GM18870 (cell line): ENCODE data around the gene JAGN1.
A peak's percentile ranks its signal among the peaks of the same experiment; 100 is the strongest.
"Not testable (repeated sequence)": the region's sequence is repeated elsewhere in the genome, so short reads cannot be mapped to it uniquely, and the experiment has no call there.

ENCODE experiments used
- ATAC-seq: cut with Tn5 transposase; IDR thresholded peaks from one replicate; pipeline ENCODE4 v1.9.1; 2021; ENCODE audit warnings: moderate library complexity; ENCODE audit not compliant: unreplicated experiment

Gene JAGN1

DNA sequence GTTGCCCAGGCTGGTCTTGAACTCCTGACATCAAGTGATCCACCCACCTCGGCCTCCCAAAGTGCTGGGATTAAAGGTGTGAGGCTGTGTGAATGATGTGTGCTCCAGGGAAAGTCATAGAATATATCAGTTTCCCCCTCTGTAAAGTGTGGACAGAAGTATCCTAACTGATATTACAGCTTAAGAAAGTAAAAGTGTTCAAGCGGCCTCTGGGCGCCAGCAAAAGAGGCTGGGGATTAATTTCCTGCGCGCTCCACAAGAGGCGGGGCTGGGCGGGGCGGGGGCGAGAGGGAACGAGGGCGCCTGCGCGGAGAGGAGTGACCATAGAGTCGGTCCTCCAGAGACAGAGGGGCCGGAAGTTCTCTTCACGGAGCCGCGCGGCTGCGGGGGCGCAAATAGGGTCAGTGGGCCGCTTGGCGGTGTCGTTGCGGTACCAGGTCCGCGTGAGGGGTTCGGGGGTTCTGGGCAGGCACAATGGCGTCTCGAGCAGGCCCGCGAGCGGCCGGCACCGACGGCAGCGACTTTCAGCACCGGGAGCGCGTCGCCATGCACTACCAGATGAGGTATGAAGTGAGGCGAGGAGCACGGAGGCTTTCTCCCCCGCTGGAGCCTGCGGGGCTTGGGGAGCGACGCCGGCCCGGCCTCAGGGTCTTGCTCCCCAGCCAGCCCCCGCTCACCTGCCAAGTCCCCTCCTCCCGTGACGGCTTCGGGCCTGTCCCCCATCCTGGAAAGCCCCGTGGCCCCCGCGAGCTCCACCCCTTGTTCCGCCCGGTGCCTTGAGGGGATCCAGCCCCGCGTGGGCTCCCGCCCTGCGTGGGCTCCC, at the start of gene JAGN1:
Gene JAGN1, plus strand, starts transcription at position 362 of the 823 bp plus-strand sequence. Its CDS starts 113 bp downstream, at position 475.
- peak; percentile 52 for ATAC-seq

DNA sequence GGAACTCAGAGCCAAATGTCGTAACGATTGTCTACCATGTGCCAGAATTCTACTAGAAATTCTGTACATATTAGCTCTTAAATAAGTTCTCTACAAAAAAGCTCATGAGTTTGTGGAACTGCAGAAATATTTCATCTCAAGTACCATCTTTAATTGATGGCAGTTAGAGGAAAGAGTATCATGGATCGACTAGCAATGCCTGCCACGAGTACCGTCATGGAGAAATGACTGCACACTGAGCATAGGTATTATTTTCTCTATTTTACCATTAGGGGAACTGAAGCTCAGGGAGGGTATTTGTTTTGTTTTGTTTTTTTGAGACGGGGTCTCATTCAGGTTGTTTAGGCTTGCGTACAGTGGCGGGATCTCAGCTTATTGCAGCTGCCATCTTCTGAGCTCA, 49.4 kb upstream of the JAGN1 start:
- no peak for ATAC-seq

GRCh38 chr3:9843715-9844438, 46.5 kb upstream of the JAGN1 start, which contains the start of gene RPUSD3:
Gene RPUSD3 (minus strand): TSS chr3:9844008. CDS start chr3:9843990, 18 bp downstream.
- ATAC-seq = peak; percentile 91

GRCh38 chr3:9846231-9846630, 44.2 kb upstream of the JAGN1 start:
- no peak for ATAC-seq

- ATAC-seq = no peak
Measured at GRCh38 chr3:9846931-9847488, 43.4 kb upstream of the JAGN1 start.

- ATAC-seq = not testable (repeated sequence)
Measured at GRCh38 chr3:9847870-9848269, 42.5 kb upstream of the JAGN1 start.

- not testable (repeated sequence) for ATAC-seq
Measured at GRCh38 chr3:9848860-9849259, 41.5 kb upstream of the JAGN1 start.

GRCh38 chr3:9851383-9851782, 39.0 kb upstream of the JAGN1 start:
- ATAC-seq = not testable (repeated sequence)

- not testable (repeated sequence) for ATAC-seq
Measured at GRCh38 chr3:9851926-9852325, 38.5 kb upstream of the JAGN1 start.

- no peak for ATAC-seq
Measured at GRCh38 chr3:9852528-9852927, 37.9 kb upstream of the JAGN1 start.

DNA sequence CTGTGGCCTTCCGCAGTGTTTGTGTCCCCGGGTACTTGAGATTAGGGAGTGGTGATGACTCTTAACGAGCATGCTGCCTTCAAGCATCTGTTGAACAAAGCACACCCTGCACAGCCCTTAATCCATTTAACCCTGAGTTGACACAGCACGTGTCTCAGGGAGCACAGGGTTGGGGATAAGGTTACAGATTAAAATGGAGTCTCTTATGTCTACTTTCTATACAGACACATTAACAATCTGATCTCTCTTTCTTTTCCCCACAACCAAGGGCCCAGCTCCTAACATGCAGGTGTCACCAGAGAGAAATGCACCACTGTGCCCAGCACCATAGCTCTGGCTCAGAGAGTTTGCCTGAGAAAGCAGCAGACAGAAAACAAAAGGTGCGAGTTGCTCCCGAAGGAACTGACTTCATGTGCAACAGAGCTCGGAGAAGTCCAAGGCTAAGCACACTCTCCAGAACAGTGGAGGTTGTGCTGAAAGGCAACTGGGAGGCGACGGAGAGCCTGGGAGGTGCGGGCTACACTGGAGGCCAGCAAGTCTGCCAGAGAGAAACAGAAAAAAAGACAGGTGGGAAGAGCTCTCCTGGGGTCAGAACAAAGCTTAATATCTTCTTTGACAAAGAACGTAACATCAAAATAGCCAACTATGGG, 36.0 kb upstream of the JAGN1 start:
- ATAC-seq = not testable (repeated sequence)

DNA sequence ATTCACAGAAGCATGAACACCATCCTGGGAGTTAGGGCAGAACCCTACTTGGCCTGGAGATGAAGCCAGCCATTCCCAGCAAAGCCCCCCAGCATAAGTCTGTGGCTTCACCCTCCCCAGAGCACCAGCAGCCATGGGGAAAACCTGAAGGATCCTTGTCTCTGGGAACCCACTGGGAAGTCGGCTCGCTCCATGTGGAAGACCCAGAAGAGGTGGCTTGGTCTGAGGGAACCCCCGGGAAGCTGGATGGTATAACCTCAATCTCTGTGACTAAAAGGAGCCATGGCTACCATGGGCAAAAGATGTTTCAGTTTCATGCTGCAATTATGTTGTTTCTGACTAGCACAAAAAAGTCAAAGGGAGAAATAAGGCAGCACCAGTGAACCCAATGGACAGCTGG, 34.8 kb upstream of the JAGN1 start:
- no peak for ATAC-seq

- no peak for ATAC-seq
Measured at GRCh38 chr3:9859530-9860025, 30.8 kb upstream of the JAGN1 start.

GRCh38 chr3:9861201-9861600, 29.2 kb upstream of the JAGN1 start:
- ATAC-seq = no peak

DNA sequence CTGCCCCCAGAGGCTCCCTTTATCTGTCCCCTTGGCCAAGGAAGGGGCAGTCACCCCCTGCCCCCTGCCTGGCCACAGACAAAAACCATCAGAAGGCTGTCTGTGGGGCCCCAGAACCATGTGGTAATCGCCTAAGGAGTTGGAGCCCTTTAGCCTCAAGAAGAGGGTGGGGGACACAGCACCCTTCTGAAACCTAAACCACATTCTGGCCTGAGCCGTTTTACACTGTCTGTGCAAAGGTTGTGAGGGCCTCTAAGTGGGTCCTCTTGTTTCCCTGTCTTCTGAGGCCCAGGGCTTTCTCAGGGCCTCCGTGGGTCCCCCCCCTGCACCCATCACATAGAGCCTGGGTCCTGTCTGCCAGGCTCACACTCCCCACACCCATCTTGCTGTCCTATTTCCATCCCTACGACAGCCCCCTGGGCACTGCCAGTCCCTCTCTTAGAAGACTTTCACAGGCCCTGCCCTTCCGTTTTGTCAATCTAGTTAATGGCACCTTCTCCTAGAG, 28.7 kb upstream of the JAGN1 start:
- no peak for ATAC-seq

GRCh38 chr3:9862391-9863057, 27.9 kb upstream of the JAGN1 start:
- ATAC-seq = no peak

DNA sequence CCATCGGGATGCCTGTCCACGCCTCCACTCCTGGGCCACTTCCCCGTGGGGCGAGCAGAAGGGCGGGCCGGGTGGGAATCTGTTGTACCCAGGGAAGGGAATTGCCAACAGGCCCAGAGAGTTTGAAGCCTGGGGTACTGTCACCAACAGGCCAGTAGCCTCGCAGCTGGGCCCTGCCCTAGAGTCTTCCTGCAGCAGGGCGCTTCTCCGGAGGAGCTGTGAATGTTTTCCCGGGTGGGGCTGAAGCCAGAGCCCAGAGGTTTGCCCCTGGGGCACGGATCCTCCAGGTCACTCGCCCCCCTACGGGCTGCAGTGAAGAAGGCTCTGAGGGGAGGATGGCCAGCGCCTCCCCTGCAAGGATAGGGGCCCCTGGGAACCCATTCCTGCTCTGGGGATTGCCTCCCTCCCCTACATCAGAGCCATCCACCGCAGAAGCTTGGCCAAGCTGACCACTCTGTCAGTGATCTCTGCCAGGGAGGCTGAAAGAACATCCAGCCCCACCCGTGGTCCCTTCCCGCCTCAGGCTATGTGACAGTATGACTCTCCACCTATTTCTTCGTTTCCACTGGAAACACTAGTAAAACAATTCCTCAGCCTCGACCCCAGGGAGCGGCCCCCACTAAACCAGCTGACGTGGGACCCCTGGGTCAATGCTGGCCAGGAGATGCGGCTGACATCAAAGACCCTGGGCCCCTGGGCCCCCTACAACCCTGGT, 27.2 kb upstream of the JAGN1 start:
- ATAC-seq = no peak

GRCh38 chr3:9864200-9864927, 26.0 kb upstream of the JAGN1 start:
- ATAC-seq = no peak

GRCh38 chr3:9865125-9865637, 25.2 kb upstream of the JAGN1 start:
- not testable (repeated sequence) for ATAC-seq
